Measurements from ENCODE around the gene CACNA2D3. TPM values are rescaled to one million over a fixed set of nuclear protein-coding genes. Genes with fewer than 3 reads are reported as not detected.

Gene CACNA2D3
- total RNA-seq, 4 donors from 2014 or later = 0.55 to 3.4 (median 1.6) TPM

- H3K27me3 ChIP-seq = no peaks in the 10 kb centered on the region
- no peak overlapping the region for H3K27ac ChIP-seq
- TF ChIP-seq EP300 (IDR thresholded peaks at IDR 0.05; ENCODE audit: low read depth) (no peak), POLR2A (IDR thresholded peaks at IDR 0.05) (no peak), CTCF (IDR thresholded peaks at IDR 0.05) (no peak), POLR2AphosphoS5 (IDR thresholded peaks at IDR 0.05) (no peak)
- intact Hi-C loops (cut with DNase I; ENCODE audit: low total_unique reads) (no loop called here), in situ Hi-C loops (cut with MboI; ENCODE audit: low pct_ligation_motif_present in 1 of 4, low pct_unique_long_range_greater_than_20kb in 1 of 4, low sequenced_read_pairs in 3 of 4) (no loop called here)
- H3K4me3 ChIP-seq = no peak overlapping the region
- WGBS, 2 donors (ENCODE audit: low coverage in 1 of 2) = 46 to 73% methylated on average over 1 of the region's 1 CpG
- H3K36me3 ChIP-seq = no peaks in the 10 kb centered on the region
- H3K4me1 ChIP-seq = peaks cover 0 to 4% (median 0%) of the 10 kb centered on the region in 4 donors
- no peaks in the 10 kb centered on the region for H3K9me3 ChIP-seq
- no peak for DNase-seq
Measured at GRCh38 chr3:54736459-54736858, 614.1 kb downstream of the CACNA2D3 start.

- Histone ChIP-seq H3K27ac (no peak overlapping the region), H3K27me3 (no peaks in the 10 kb centered on the region), H3K36me3 (no peaks in the 10 kb centered on the region), H3K9me3 (no peaks in the 10 kb centered on the region), H3K4me1 (peaks cover 0 to 5% (median 0%) of the 10 kb centered on the region in 4 donors), H3K4me3 (no peak overlapping the region)
- TF ChIP-seq POLR2AphosphoS5 (IDR thresholded peaks at IDR 0.05) = no peak
- no peak for TF ChIP-seq POLR2A (IDR thresholded peaks at IDR 0.05)
- no peak for TF ChIP-seq CTCF (IDR thresholded peaks at IDR 0.05)
- no peak for TF ChIP-seq EP300 (IDR thresholded peaks at IDR 0.05; ENCODE audit: low read depth)
- WGBS, 2 donors (ENCODE audit: low coverage in 1 of 2) = 57% methylated on average over 1 of the region's 1 CpG; no CpG with 5 or more reads in 1 of the 2 donors
- DNase-seq = no peak
- intact Hi-C loops (cut with DNase I; ENCODE audit: low total_unique reads) = no loop called here
- in situ Hi-C loops (cut with MboI; ENCODE audit: low pct_ligation_motif_present in 1 of 4, low pct_unique_long_range_greater_than_20kb in 1 of 4, low sequenced_read_pairs in 3 of 4) = no loop called here
Measured at GRCh38 chr3:54743755-54744154, 621.4 kb downstream of the CACNA2D3 start.

- in situ Hi-C loops (cut with MboI; ENCODE audit: low pct_ligation_motif_present in 1 of 4, low pct_unique_long_range_greater_than_20kb in 1 of 4, low sequenced_read_pairs in 3 of 4) = no loop called here
Measured at GRCh38 chr3:54744291-54744690, 621.9 kb downstream of the CACNA2D3 start.

GRCh38 chr3:54745843-54746242 is 623.5 kb downstream of the CACNA2D3 start:
- no peak for DNase-seq
- Histone ChIP-seq H3K27me3 (no peaks in the 10 kb centered on the region), H3K4me3 (no peak overlapping the region), H3K9me3 (no peaks in the 10 kb centered on the region), H3K27ac (no peak overlapping the region), H3K4me1 (peaks cover 0 to 5% (median 0%) of the 10 kb centered on the region in 4 donors), H3K36me3 (no peaks in the 10 kb centered on the region)
- TF ChIP-seq EP300 (IDR thresholded peaks at IDR 0.05; ENCODE audit: low read depth) (no peak), POLR2A (IDR thresholded peaks at IDR 0.05) (no peak), POLR2AphosphoS5 (IDR thresholded peaks at IDR 0.05) (no peak), CTCF (IDR thresholded peaks at IDR 0.05) (no peak)
- in situ Hi-C loops (cut with MboI; ENCODE audit: low pct_ligation_motif_present in 1 of 4, low pct_unique_long_range_greater_than_20kb in 1 of 4, low sequenced_read_pairs in 3 of 4) = no loop called here
- WGBS, 2 donors (ENCODE audit: low coverage in 1 of 2) = 79 to 81% methylated on average over 4 of the region's 4 CpGs
- intact Hi-C loops (cut with DNase I; ENCODE audit: low total_unique reads) = no loop called here

More at GRCh38 chr3:54744291-54744690, 621.9 kb downstream of the CACNA2D3 start:
- DNase-seq = no peak
- Histone ChIP-seq H3K36me3 (no peaks in the 10 kb centered on the region), H3K27ac (no peak overlapping the region), H3K4me3 (no peak overlapping the region), H3K27me3 (no peaks in the 10 kb centered on the region), H3K9me3 (no peaks in the 10 kb centered on the region), H3K4me1 (peaks cover 0 to 5% (median 0%) of the 10 kb centered on the region in 4 donors)
- intact Hi-C loops (cut with DNase I; ENCODE audit: low total_unique reads) = no loop called here
- TF ChIP-seq POLR2AphosphoS5 (IDR thresholded peaks at IDR 0.05) = no peak
- TF ChIP-seq POLR2A (IDR thresholded peaks at IDR 0.05) = no peak
- no peak for TF ChIP-seq CTCF (IDR thresholded peaks at IDR 0.05)
- no peak for TF ChIP-seq EP300 (IDR thresholded peaks at IDR 0.05; ENCODE audit: low read depth)
- 59% methylated on average over 1 of the region's 1 CpG; no CpG with 5 or more reads in 1 of the 2 donors for WGBS, 2 donors (ENCODE audit: low coverage in 1 of 2)

All from transverse colon (tissue), 4 donors.